Liver (tissue), 3 donors: Measurements from ENCODE around the gene NCOA6.

Source experiments
- EGR1 ChIP-seq, 2 donors: IDR thresholded peaks; 2 replicates each; pipeline ENCODE4 v1.6.1; 2016 to 2018; ENCODE audit warnings: antibody characterized with exemption in 2 of 2, low read depth in 2 of 2
- GABPA ChIP-seq, 2 donors: IDR thresholded peaks in 1 of 2; conservative IDR thresholded peaks in 1 of 2; 2 replicates each; pipeline ENCODE4 v1.6.1; 2016; ENCODE audit warnings: antibody characterized with exemption in 2 of 2, mild to moderate bottlenecking in 1 of 2, moderate library complexity in 1 of 2
- SP1 ChIP-seq: IDR thresholded peaks from 2 replicates; pipeline ENCODE4 v1.6.1; 2018; ENCODE audit warnings: antibody characterized with exemption, mild to moderate bottlenecking
- TF ChIP-seq, protein P1 (sequence below): fragments of 150-350 bp; IDR thresholded peaks from 2 replicates; pipeline ENCODE4 v1.5.1; 2017; ENCODE audit warnings: improper control_type of control experiment, low read depth, low read length; ENCODE audit not compliant: missing input control
- donor health status: healthy.
- donor health status: healthy.

GRCh38 chr20:34746674-34747073, 78.8 kb downstream of the NCOA6 start:
- no peak for TF ChIP-seq GABPA (IDR thresholded peaks at IDR 0.05 in 1 of 2, conservative IDR thresholded peaks at IDR 0.05 in 1 of 2)
- TF ChIP-seq, protein P1, sequence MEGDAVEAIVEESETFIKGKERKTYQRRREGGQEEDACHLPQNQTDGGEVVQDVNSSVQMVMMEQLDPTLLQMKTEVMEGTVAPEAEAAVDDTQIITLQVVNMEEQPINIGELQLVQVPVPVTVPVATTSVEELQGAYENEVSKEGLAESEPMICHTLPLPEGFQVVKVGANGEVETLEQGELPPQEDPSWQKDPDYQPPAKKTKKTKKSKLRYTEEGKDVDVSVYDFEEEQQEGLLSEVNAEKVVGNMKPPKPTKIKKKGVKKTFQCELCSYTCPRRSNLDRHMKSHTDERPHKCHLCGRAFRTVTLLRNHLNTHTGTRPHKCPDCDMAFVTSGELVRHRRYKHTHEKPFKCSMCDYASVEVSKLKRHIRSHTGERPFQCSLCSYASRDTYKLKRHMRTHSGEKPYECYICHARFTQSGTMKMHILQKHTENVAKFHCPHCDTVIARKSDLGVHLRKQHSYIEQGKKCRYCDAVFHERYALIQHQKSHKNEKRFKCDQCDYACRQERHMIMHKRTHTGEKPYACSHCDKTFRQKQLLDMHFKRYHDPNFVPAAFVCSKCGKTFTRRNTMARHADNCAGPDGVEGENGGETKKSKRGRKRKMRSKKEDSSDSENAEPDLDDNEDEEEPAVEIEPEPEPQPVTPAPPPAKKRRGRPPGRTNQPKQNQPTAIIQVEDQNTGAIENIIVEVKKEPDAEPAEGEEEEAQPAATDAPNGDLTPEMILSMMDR: no peak
- no peak for TF ChIP-seq EGR1 (IDR thresholded peaks at IDR 0.05; ENCODE audit: low read depth in 2 of 2)
- TF ChIP-seq SP1: no peak
